GM18870 (cell line): Measurements from ENCODE around the gene CTSL.
"Not testable (repeated sequence)": the region's sequence is repeated elsewhere in the genome, so short reads cannot be mapped to it uniquely, and the experiment has no call there.

ENCODE experiments used
- ATAC-seq: cut with Tn5 transposase; IDR thresholded peaks from one replicate; pipeline ENCODE4 v1.9.1; 2021; ENCODE audit warnings: moderate library complexity; ENCODE audit not compliant: unreplicated experiment

CTSL gene

DNA sequence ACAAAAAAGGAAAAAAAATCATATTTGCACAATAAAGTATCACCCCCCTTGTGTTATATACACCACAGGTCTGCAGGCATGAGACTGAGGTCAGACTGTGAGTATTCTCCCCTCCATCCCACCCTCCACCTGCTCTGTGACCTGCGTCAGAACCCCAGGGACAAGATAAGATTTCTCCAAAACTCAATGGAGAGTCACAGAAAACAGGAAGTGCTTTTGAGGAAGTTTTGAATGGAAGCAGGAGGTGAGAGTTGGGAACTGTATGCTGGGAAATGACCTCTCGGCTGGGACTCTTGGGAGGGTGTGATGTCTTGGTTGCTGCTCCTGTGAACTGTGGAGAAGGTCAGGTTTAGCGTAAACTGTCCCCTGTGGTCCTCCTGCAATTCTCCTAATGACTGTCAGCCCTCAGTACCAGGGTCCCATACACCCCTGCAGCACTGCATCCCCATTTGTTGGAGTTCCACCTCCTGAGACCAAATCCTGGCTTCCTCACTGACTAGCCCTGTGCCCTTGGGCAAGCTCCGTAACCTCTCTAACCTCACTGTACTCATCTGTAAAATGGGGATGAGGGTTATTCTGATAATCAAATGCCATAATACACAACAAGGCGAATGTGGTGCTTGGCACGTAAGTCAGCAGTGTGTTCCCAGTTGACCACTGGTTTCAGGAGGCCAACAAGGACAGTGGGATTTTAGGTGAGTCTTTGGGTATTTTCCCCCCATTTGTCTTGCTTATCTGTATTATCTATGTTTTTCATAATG is 6.9 kb upstream of the CTSL start:
- ATAC-seq = no peak

DNA sequence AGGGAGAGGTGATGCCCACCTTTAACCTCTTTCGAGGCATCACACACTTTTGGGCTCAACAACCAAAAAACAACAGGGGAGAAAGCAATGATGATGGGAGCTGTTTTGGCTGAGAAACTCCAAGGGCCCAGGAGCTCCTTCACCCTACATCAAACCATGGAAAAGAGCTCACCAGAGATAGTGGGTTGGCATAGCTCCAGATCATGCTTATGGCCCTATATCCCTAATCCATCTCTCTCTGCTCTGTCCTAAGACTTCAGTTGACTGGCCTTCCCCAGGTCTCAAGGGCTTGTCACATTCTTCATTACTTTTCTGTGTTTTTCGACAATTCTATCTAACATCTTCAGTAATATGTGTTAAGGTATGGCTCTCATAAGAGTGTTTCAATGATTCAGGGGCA is 5.7 kb upstream of the CTSL start:
- ATAC-seq = no peak

DNA sequence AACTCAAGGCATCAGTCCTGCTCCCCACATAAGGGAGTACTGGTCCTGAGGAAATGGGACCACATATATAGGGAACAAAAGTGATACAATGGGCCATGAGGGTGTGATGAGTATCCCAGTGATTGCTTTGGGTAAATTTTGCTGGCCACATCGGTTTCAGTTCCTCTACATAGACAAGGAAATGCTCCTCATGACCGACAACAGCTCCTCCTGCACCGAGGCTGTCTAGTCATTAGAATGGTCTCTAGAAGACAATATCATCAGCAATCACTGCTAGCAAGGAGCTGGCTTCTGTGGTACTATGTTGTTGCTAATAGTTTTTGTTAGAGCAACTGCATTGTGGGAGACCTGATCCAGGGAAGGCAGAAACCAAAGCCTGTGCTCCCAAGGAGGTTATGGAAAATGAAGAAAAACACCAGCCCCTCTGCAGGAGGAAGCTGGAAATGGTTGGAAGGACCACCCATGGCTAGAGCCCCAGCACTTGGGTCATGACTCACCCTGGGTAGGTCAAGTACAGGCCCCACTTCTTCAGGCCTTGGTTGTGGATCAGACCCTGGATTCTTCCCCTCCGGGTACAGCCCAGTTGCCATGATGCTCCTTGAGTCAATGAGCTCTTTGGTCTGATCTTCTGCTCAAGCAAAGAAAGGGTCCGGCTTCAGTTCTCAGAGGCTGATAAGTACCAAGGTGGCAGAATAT is 3.4 kb upstream of the CTSL start:
- ATAC-seq = no peak

DNA sequence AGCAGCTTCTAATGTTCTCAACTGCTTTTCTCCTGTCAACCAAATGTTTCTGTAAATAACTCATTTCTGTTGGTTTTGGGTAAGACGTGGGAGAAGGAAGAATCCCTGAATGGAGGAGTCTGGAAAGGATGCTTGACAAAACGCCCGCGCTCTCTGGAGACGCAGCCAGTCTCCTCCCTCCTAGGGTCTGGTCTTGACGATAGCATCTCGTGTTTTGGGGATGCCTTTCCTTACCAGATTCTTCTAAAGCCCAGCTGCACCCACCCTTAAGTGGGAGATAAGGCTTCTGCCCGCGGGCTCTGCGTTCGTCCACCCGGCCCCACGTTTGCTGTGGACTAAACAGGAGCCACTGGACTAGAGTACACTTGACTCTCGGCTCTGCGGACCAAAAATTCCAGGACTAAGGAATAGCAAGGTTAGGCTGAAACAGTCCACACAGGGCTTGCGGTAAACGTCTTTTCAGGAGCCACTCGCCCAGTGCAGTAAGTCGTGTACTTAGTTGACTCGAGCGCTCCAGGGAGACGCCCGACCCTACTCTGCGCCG is 491 bp upstream of the CTSL start:
- ATAC-seq = no peak

DNA sequence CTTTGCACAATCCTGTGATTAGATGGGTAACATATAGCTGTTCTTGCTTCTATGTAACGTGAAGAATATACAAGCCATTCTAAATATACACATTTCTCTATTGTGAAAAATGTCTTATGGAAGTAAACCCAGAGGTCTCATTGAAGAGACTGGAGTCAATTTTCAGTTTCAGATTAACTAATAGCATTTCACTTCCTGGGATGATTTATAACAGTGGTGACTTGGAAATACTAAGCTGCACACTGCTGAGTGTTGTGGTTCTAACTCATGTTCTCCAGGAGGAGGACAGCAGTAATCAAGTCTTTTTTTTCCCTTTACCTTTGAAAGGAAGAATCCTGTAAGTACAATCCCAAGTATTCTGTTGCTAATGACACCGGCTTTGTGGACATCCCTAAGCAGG is 3.3 kb downstream of the CTSL start:
- ATAC-seq = no peak

DNA sequence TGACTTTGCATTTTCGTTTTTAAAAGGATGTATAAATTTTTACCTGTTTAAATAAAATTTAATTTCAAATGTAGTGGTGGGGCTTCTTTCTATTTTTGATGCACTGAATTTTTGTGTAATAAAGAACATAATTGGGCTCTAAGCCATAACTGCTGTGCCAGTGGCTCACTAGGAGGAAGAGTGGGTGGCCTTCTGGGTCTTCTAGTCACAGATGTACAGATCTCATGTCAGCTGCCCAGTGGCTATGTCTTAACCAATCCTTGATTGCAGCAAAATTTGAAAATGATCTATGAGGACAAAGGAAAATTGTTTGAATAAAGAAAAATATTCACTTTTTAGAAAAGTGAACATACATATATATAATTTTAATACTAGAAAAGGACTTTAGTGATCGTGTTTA is 5.4 kb downstream of the CTSL start:
- ATAC-seq = no peak

DNA sequence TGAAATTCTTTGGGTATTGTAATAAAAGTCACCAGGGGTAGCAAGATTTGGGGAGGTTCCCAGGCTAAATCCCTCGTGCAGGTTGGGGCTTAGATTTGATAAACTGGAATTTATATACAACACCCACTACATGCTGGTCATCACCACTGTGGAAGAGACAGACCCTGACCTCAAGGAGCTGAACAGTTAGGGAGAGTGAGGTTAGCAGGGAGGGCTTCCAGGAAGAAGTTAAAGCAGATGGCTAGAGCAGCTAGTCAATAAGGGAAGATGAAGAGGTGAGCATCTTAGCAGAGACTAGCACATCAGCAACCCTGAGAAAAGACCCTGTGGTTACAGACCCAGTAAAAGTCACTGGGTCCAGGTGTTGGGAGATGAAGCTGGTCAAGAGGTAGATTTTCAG is 6.4 kb downstream of the CTSL start:
- ATAC-seq = no peak

DNA sequence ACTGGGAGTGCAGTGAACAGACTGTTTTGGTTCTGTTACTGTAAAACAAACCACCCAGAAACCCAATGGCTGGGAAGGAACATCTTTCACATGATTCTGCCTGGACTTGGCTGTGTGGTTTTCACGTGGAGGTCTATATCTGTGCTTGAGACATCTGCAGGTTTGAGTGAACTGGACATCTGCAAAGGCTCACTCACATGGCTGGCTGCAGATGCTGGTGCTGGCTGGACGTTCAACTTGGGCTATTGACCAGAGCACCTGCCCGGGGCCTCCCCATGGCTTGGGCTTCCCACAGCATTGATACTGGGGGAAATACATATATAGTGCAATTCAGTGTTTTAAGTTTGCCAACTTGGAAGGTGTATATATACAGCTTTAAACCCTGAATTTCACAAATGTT is 6.8 kb downstream of the CTSL start:
- no peak for ATAC-seq

DNA sequence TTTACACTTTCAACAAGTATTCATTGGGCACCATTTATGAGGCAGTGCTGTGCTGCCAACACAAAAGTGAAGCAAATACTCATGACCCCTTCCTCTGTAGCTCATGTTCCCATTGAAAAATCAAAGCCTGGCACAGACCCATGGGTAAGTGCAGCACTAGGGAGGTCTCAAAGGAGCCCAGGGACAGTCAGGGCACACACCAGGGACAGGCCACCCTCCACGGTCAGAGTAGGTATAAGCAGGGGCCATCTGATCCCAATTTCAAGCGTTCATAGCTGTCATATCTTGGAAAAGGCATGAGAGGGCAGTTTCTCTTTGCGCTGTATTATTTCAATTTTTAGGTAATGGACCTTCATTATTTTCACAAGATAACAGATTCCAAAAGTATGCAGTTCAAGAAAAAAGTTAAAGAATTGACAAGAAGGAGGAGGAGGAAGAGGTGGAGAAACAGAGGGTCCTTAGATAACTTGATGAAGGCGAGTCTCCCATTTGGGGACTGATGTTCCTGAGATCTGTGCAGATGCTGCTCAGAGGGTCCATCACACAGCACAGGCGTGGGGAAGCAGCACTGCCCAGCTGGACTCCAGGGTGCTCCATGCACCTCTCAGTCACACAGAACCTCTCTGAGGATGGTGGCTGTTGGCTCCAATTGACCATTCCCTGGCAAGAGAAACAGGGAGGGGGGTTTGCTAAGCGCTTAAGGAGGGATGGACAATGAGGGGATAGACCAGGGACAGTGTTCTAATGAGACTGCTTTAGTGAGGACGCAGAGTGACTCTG is 7.5 kb downstream of the CTSL start:
- no peak for ATAC-seq

DNA sequence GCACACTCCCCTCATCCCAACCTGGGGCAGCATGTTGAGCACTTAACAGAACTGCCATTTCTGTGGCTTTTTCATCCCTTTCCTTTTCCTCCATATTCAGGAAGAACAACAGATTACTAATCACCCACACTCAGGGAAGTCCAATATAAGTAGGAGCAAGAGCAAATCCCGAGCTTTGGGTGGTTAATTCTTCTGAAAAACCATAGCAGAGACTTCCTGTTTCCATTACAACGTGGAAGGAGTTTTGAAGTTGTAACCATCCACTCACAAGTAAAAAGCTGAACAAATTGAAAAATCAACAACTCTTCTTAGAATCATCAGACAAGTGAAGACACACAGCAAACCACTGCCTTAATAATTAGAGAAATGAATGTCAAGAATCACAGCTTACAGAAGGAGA is 8.2 kb downstream of the CTSL start:
- ATAC-seq = no peak

DNA sequence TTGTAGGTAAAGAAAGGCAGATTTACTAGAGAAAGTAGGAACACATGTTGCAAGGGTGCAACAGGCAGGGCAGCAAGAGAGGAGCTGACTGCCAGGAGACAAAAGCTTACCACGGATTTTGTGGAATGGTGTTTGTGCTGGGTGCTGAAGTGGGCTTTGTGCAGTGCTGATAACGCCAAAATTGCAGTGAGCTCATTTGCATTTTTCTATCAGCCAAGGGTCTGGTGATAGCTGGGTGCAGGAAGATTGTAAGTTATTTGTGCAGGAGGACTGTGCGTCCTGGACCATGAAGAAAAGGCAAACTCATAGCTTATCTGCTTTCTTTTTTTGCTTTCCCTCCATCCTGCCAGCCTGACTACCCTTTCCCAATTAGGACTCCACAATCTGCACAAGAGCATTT is 13.6 kb downstream of the CTSL start:
- no peak for ATAC-seq

DNA sequence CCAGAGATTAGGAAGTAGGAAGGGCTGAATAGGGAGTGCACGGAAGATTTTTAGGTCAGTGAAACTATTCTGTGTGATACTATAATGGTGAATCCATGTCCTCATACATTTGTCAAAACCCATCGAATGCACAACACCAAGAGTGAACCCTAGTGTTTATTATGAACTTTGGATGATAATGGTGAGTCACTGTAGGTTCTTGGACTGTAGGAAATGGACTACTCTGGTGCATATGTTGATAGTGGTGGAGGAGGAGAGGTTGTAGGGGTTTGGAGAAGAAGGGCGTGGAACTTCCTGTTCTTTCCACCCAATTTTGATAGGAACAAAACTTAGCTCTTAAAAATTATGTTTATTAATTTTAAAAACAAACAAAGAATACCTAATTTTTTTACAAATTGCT is 14.3 kb downstream of the CTSL start:
- no peak for ATAC-seq

DNA sequence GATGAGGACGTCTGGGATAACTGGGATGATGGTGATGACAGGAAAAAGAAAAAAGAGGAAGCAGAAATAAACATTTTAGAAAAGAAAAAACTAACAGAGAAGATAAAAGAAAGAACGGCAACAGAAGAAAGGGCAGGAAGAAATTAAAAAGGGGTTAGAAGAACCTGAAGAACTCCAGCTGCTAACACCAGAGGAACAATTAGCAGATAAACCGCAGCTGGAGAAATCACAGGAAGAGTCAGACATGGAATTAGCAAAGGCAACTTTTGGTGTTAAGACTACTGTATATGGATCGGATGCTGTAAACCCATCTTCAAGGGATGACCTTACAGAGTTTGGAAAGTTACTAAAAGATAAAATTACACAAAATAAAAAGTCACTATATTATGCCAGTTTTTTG is 15.4 kb downstream of the CTSL start:
- no peak for ATAC-seq

DNA sequence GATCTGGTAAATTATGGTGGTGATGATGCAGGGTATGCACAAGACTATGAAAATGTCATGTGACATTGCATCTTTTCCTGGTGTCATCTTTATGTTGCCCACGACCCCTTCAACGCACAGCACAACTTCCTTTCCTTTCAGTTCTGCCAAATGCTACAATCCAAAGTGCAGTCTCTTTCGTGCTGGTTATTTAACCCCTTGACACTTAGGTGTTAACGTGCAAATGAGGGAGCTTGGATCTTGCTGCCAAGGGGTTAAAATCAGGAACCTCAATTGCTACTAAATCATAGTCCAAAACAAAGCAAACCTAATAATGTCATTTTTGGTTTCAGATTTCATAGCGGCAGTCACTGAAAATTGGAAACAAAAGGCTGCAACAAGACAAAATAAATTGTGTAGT is 16.0 kb downstream of the CTSL start:
- no peak for ATAC-seq

DNA sequence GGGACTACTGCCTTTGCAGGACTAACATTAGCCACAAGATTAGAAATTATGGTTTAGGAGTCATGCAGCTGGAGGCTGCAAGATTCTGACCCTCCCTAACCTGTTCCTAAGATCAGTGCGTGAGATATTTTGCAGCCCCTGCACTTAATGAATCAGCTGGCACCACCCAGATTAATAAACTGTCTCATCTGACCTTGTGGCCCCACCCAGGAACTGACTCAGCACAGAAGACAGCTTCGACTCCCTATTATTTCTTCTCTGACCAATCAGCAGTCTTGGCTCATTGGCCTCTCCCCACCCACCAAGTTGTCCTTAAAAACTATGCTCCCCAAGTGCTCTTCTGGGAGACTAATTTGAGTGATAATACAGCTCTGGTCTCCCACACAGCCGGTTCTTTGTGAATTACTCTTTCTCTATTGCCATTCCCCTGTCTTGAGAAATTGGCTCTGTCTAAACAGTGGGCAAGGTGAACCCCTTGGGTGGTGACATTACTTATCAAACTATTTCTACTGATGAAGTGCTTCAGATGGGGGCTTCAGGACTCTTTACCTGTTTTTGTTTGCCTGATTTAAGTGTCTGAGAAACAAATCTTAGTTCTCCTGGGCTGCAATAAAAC is 17.0 kb downstream of the CTSL start:
- no peak for ATAC-seq

DNA sequence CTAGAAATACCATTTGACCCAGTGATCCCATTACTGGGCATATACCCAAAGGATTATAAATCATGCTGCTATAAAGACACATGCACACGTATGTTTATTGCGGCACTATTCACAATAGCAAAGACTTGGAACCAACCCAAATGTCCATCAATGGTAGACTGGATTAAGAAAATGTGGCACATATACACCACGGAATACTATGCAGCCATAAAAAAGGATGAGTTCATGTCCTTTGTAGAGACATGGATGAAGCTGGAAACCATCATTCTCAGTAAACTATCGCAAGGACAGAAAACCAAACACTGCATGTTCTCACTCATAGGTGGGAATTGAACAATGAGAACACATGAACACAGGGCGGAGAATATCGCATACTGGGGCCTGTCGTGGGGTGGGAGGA is 18.3 kb downstream of the CTSL start:
- ATAC-seq = not testable (repeated sequence)

DNA sequence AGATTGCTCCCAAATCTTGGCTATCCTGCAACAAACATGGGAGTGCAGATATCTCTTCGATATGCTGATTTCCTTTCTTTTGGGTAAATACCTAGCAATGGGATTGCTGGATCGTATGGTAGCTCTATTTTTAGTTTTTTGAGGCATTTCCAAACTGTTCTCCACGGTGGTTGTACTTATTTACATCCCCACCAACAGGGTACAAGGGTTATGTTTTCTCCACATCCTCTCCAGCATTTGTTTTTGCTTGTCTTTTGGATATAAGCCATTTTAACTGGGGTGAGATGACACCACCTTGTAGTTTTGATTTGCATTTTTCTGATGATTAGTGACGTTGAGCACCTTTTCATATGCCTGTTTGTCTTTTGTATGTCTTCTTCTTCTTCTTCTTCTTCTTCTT is 20.3 kb downstream of the CTSL start:
- no peak for ATAC-seq

DNA sequence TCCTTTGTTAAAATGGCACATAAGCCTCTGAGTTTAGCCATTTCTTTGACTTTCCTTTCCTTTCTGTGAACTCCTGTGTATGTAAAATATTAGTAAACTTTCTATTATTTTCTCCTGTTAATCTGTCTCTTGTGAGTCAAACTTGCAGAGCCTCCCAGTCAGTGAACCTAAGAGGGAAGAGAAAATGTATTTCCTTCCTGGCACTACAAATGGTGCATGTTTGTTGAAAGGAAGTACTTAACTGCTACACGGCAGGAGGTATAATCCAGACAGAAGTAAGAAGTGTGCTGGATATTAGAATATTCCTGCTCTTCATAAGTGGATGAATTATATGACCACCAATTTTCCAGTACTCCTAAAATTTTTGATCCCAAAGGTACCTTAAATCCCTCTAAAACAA is 23.0 kb downstream of the CTSL start:
- no peak for ATAC-seq

DNA sequence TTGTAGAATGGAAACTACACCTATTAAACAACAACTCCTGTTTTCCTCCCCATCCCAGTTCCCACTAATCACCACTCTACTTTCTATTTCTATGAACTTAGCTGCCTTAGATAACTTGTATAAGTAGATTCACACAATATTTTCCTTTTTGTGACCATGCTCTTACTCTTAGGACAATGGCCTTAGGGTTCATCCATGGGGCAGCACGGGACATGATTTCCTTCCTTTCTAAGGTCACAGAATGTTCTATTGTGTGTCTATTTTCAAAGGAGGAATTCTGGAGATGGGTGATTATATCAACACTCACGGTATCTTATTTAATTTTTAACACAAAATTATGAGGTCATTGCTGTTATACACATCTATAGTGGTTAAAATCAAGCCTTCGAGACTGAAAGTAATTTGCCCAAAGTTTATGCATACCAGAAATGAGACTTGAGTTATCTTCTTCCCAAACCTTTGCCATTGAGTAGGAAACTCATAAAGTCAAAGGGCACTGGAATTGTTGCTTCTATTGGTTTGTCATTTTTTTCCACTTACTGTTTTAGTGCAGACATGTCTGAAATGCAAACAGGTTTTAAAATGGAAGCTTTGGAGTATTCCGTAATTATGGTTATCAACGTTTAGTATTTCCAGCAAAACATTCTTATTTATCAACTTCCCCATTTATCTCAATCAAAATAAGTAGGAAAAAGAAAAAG is 23.6 kb downstream of the CTSL start:
- no peak for ATAC-seq

DNA sequence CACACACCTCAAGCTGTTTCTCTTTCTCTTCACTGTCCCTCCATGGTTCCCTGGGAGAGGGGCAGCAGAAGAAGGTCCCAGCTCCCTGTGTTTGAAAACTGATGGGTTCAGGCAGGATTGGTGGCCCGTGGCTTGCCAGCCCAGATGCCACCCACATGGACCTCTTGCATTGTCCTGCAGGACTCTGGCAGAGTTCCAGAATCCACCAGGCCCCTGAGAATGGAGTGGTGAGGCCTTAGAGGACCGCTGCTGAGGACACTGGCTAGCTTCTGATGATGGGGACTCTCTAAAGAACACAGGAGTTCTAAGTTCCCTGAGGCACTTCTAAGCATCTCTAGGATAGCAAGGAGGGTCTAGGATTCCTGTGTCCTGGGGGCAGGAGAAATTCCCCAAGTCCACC is 24.8 kb downstream of the CTSL start:
- ATAC-seq = no peak

DNA sequence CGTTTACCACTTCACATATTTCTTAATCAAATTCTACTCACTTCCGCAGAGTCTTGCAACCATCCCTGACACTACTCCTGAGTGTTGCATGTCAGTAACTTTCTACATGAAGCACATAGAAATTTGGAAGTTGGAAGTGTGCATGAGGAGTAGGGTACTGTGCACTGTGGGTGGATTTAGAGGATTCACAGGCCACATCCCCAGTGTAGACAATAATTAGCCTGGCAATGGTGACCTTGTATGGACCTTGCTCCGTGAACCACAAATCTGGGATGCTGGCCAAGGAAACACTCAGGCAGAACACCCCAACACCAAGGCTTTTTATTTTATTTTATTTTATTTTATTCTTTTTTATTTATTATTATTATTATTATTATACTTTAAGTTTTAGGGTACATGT is 25.5 kb downstream of the CTSL start:
- no peak for ATAC-seq
